ENCODE data around the gene ST6GALNAC5.

The ST6GALNAC5 gene

GRCh38 chr1:76949503-76949902 lies 82.2 kb downstream of the ST6GALNAC5 start:
- no peak for DNase-seq (ENCODE audit: low read depth in 1 of 2, low spot score in 1 of 2)
- H3K4me3 ChIP-seq (replicated peaks; ENCODE audit: insufficient read depth, low read length), result no peak overlapping the region
- no peaks in the 10 kb centered on the region for H3K27me3 ChIP-seq (ENCODE audit: insufficient read depth, poor library complexity, severe bottlenecking)
- no peak for TF ChIP-seq SPI1 (IDR thresholded peaks at IDR 0.05; ENCODE audit: borderline replicate concordance, low read depth)
- TF ChIP-seq CTCF (IDR thresholded peaks at IDR 0.05; ENCODE audit: insufficient read depth, low read length), result no peak
- TF ChIP-seq POLR2AphosphoS5 (IDR thresholded peaks at IDR 0.05; ENCODE audit: low read depth), result no peak
- TF ChIP-seq REST (IDR thresholded peaks at IDR 0.05; ENCODE audit: insufficient replicate concordance, low read depth), result no peak
- TF ChIP-seq GABPA (IDR thresholded peaks at IDR 0.05; ENCODE audit: low read depth), result no peak
- H3K27ac ChIP-seq (replicated peaks), result no peak overlapping the region

GRCh38 chr1:76950306-76950705 lies 83.0 kb downstream of the ST6GALNAC5 start:
- no peak for DNase-seq (ENCODE audit: low read depth in 1 of 2, low spot score in 1 of 2)
- Histone ChIP-seq H3K27me3 (ENCODE audit: insufficient read depth, poor library complexity, severe bottlenecking) (no peaks in the 10 kb centered on the region), H3K27ac (replicated peaks) (no peak overlapping the region), H3K4me3 (replicated peaks; ENCODE audit: insufficient read depth, low read length) (no peak overlapping the region)
- no peak for TF ChIP-seq CTCF (IDR thresholded peaks at IDR 0.05; ENCODE audit: insufficient read depth, low read length)
- no peak for TF ChIP-seq GABPA (IDR thresholded peaks at IDR 0.05; ENCODE audit: low read depth)
- no peak for TF ChIP-seq POLR2AphosphoS5 (IDR thresholded peaks at IDR 0.05; ENCODE audit: low read depth)
- no peak for TF ChIP-seq REST (IDR thresholded peaks at IDR 0.05; ENCODE audit: insufficient replicate concordance, low read depth)
- TF ChIP-seq SPI1 (IDR thresholded peaks at IDR 0.05; ENCODE audit: borderline replicate concordance, low read depth), result no peak

GRCh38 chr1:76951153-76951552 lies 83.9 kb downstream of the ST6GALNAC5 start:
- H3K4me3 ChIP-seq (replicated peaks; ENCODE audit: insufficient read depth, low read length), result no peak overlapping the region
- no peak overlapping the region for H3K27ac ChIP-seq (replicated peaks)
- TF ChIP-seq POLR2AphosphoS5 (IDR thresholded peaks at IDR 0.05; ENCODE audit: low read depth) (no peak), SPI1 (IDR thresholded peaks at IDR 0.05; ENCODE audit: borderline replicate concordance, low read depth) (no peak), REST (IDR thresholded peaks at IDR 0.05; ENCODE audit: insufficient replicate concordance, low read depth) (no peak), GABPA (IDR thresholded peaks at IDR 0.05; ENCODE audit: low read depth) (no peak), CTCF (IDR thresholded peaks at IDR 0.05; ENCODE audit: insufficient read depth, low read length) (no peak)
- no peaks in the 10 kb centered on the region for H3K27me3 ChIP-seq (ENCODE audit: insufficient read depth, poor library complexity, severe bottlenecking)
- DNase-seq (ENCODE audit: low read depth in 1 of 2, low spot score in 1 of 2), result no peak

Measured in HL-60 (cell line).